AG08395 (cell line): ENCODE results near the gene CEP164.
"Not testable (repeated sequence)": the region's sequence is repeated elsewhere in the genome, so short reads cannot be mapped to it uniquely, and the experiment has no call there.

ENCODE experiments used
- DNase-seq: peaks from one replicate; pipeline ENCODE4 v3.0.0; 2012; ENCODE audit warnings: mixed read lengths, low spot score

The CEP164 gene

DNA sequence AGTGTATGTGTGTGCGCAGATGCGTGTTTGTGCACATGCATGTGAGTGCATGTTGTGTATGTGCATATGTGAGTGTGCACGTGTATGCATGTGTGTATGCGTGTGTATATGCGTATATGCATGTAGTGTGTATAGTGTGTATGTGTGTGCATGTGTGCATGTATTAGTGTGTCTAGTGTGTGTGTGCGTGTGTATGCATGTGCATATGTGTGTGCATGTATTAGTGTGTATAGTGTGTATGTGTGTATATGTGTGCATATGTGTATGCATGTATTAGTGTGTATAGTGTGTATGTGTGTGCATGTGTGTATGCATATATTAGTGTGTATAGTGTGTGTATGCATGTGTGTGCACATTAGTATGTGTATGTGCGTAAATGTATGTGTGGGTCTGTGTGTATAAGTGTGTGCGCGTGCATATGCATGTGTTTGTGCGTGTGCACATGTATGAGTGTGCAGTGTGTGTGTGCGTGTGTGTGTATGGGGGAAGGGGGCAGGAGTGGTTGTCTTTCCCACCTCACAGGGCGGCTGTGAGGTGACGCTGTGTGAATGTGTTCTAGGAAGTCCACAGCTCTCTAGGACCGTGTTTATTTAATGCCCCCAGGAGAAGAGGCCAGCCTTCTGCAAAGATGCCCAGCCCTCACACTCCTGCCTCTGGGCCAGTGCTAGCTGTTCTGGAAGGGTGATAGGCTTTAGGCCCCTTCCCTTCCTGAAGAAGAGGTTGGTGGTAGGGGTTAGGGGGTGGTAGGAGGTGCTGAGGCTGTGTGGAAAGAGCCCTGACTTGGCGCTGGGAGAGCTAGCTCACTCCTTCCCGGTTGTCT lies 114.6 kb downstream of the CEP164 start:
- no peak for DNase-seq

- no peak for DNase-seq
Observed at GRCh38 chr11:117442869-117443239, 115.2 kb downstream of the CEP164 start.

DNA sequence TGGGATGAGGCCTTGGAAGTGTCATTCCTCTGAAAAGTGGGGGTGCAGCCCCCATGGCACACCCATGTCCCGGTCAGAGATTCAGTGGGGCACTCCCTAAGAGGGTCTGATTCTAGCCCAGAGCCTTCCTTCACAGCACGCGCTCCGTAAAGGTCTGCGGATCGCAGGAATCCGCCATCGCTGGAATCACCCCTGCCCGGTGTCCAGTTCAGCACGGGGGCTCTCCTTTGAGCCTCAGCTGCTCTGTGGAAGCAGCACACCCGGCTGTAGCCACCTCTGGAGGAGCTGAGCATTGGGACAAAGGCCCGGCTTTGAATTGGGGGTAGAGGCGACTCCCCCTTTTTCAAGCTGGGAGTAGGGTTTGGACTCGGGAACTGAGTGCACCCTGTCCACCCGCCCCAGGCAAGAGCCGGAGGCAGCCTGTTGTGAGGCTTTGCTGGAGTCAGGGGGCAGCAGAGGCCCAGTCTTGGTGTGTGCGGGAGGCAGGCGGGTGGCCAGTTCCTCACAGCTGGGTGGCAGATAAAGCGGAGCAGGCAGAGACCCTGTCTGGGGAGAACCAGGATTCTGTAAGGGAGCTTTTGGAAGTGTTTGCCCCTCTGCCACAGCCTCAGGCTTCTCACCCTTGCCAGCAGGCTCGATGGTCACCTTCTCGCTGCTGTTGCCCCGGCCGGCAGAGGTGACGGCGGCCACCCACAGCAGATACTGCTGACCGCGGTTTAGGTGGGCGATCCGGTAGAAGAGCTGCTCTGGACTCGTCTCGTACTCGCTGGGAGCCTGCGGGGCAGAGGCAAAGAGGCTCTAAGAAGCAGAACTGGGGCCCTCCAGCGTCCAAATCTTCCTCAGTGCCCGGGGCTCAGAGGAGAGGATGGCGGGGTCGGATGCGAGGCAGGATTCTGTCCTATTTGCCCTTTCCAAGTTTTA lies 115.9 kb downstream of the CEP164 start:
- peak; percentile 75 for DNase-seq

DNA sequence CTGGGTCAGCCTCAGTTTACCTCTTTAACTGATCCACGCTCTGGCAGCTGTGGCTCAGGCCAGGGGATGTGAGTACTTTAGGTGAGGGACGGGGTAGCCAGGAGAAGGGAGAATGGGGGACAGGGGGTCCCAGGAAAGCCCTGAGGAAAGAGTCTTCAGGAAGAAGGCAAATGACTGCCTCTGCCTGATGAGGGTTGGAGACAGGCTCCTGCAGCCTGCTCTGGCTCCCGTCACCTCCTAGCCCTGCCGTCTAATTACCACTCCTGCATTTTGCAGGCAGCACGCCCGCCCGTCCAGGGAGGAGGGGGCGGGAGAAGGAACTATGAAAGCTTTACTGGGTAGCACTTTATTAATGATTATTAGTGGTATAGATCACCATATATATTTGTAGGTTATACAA lies 116.6 kb downstream of the CEP164 start:
- DNase-seq = no peak

GRCh38 chr11:117444711-117445658 lies 117.3 kb downstream of the CEP164 start:
- DNase-seq = no peak

GRCh38 chr11:117449111-117449693 lies 121.5 kb downstream of the CEP164 start:
- DNase-seq = no peak

- no peak for DNase-seq
Observed at GRCh38 chr11:117453886-117454563, 126.4 kb downstream of the CEP164 start.

- no peak for DNase-seq
Observed at GRCh38 chr11:117454564-117454917, 126.9 kb downstream of the CEP164 start.

DNA sequence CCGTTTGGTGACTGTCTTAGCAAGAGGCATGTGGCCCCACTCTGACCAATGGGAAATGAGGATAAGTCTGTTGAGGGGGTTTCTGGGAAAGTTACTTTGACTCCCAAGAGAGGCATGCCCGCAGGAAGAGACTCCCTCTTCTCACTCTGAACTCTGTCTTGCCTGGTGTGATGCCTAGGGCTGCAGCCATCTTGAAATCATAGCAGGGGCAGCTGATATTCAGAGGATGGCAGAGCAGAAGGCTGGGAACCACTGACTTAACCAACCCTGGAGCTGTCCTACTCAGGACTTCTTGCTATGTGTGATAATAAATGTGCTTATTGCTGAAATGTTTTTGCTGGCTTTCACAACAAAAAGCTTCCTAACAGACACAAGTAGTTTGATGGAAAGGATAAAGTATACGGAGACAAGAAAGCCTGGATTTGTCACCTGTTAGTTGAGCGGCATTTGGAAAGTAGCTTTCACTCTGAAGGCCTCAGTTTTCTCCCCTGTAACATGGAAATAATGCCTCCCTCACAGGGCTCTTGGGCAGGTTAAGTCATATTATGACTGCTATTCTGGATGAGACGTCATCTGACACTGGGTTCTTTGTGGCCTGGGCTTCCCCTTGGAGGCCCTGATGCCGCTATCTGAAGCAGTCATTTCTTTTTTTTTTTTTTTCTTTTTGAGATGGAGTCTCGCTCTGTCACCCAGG lies 128.5 kb downstream of the CEP164 start:
- no peak for DNase-seq

- DNase-seq = not testable (repeated sequence)
Observed at GRCh38 chr11:117456721-117457029, 129.0 kb downstream of the CEP164 start.

DNA sequence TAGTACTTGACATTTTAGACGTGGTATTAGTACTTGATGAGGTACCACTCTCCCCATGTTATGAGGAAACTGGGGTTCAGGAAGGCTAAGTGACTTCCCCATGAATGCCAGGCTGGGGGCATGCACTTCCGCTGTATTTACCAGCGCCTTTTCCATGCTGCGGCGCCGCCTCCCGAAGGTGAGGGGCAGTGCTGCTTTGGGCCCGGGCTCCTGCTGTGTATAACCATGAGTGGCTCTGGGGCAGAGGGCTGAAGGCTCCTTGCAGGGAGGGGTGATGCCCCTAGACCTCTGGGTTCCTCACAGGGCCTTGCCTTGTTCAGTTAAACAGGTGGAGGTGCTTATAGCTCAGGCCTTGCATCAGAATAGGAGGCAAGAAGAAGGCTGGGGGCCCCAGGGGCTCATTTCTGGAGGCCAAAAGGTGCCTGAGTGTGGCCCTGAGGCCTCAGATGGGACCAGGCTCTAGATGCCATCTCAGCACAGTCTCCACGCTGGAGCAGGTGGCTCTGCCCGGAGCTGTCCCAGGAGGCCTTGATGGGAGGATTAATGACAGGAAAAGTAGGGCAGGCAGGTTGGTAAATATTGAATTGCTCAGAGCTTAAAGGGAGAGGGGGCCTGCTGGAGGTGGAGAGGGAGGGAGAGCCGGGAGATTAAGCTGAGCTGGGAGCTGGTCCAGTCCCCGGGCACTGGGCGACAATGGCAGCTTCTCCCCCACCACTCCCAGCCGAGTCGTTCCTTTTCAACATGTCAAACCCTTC lies 129.6 kb downstream of the CEP164 start:
- no peak for DNase-seq

- no peak for DNase-seq
Observed at GRCh38 chr11:117457835-117458234, 130.2 kb downstream of the CEP164 start.

DNA sequence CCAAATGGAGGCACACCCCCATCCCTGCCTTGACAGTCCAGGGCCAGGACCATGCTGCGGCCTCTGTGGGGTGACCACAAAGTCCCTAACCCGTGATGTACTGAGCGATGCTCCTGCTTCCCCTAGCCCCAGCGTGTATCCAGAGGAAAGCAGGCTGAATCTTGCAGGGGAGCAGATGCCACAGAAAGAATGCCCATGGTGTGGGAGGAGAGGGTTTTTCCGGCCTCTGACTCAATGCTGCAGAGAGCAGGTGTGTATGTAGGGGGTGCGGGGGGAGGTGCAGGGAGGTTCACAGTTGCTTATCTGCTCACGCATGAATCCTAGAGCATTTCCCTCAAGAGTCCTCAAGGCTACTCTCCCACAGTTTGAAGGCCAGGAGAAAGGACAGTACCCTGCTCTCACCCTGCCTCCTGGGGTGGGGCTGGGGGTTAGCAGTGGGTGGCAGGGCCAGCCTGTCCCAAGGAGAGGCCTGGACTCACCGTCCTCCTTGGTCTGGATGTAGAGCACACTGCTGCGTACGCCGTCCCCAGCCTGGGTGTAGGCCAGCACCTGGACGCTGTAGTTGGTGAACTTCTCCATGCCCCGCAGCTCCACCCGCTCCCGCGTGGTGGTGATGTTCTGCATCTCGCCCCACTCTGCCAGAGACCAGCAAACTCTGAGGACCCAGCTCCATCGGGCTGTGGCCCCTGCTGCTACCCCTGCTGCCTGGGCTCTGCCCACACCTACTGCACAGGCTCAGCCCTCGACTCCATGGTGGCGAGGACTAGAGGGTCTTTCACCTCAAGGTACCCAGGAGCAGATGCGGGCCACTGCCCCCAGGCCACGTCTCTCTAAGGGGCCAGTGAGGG lies 130.8 kb downstream of the CEP164 start:
- DNase-seq = no peak

- no peak for DNase-seq
Observed at GRCh38 chr11:117459123-117459978, 131.7 kb downstream of the CEP164 start.

DNA sequence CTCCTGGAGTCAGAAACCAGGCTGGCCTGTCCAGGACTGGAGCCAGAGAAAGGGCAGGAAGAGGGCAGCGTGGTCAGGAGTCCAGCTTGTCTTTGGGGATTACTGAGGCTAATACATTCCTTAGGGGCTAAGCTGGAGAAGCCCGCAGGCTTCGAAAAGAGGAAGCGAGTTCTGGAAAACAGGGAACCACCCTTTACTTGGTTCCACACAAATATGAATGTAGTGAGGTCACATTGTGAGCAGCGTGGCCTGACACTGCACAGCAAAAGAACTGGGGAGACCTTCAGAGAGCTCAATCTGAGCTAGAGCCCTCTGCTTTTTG lies 132.3 kb downstream of the CEP164 start:
- no peak for DNase-seq

- DNase-seq = no peak
Observed at GRCh38 chr11:117461396-117462182, 133.9 kb downstream of the CEP164 start.

GRCh38 chr11:117462183-117462863 lies 134.7 kb downstream of the CEP164 start:
- no peak for DNase-seq
